Measurements from ENCODE around the gene TIMP3.
"Not testable (repeated sequence)": the region's sequence is repeated elsewhere in the genome, so short reads cannot be mapped to it uniquely, and the experiment has no call there.

TIMP3 gene

GRCh38 chr22:32801537-32802236, at the start of gene TIMP3:
TSS of gene TIMP3 (plus strand) at chr22:32801705. CDS start at chr22:32802002, 297 bp downstream.
- DNase-seq (ENCODE audit: low spot score in 2 of 2) (no peak), ATAC-seq (ENCODE audit: low read depth) (no peak)
- H3K36me3 Mint-ChIP-seq, result no peaks in the 10 kb centered on the region
- no peaks in the 10 kb centered on the region for H3K4me1 Mint-ChIP-seq
- H3K27ac Mint-ChIP-seq, result no peak within 1 kb of the TSS
- no peaks in the 10 kb centered on the region for H3K9me3 Mint-ChIP-seq
- H3K27me3 Mint-ChIP-seq, result peaks cover 25% of the 10 kb centered on the region
- peak within 1 kb of the TSS; percentile 14 for H3K4me3 Mint-ChIP-seq

GRCh38 chr22:32752326-32752725, 49.2 kb upstream of the TIMP3 start:
- ATAC-seq (ENCODE audit: low read depth) (no peak), DNase-seq (ENCODE audit: low spot score in 2 of 2) (no peak)
- H3K27me3 Mint-ChIP-seq, result peaks cover 6% of the 10 kb centered on the region
- no peaks in the 10 kb centered on the region for H3K4me1 Mint-ChIP-seq
- H3K27ac Mint-ChIP-seq, result no peak overlapping the region
- H3K4me3 Mint-ChIP-seq, result no peak overlapping the region
- H3K9me3 Mint-ChIP-seq, result no peaks in the 10 kb centered on the region
- H3K36me3 Mint-ChIP-seq, result no peaks in the 10 kb centered on the region

GRCh38 chr22:32752816-32753520, 48.5 kb upstream of the TIMP3 start:
- Mint-ChIP-seq H3K4me3 (no peak overlapping the region), H3K27me3 (peaks cover 6% of the 10 kb centered on the region), H3K27ac (no peak overlapping the region), H3K36me3 (no peaks in the 10 kb centered on the region), H3K4me1 (no peaks in the 10 kb centered on the region), H3K9me3 (no peaks in the 10 kb centered on the region)
- no peak for ATAC-seq (ENCODE audit: low read depth)
- DNase-seq (ENCODE audit: low spot score in 2 of 2), result no peak

- ATAC-seq (ENCODE audit: low read depth) (no peak), DNase-seq (ENCODE audit: low spot score in 2 of 2) (no peak)
- Mint-ChIP-seq H3K4me1 (no peaks in the 10 kb centered on the region), H3K27me3 (peaks cover 6% of the 10 kb centered on the region), H3K36me3 (no peaks in the 10 kb centered on the region), H3K4me3 (no peak overlapping the region), H3K27ac (no peak overlapping the region), H3K9me3 (no peaks in the 10 kb centered on the region)
Measured at GRCh38 chr22:32753591-32753990, 47.9 kb upstream of the TIMP3 start.

- H3K36me3 Mint-ChIP-seq, result no peaks in the 10 kb centered on the region
- ATAC-seq (ENCODE audit: low read depth), result no peak
- no peak for DNase-seq (ENCODE audit: low spot score in 2 of 2)
- no peak overlapping the region for H3K4me3 Mint-ChIP-seq
- H3K4me1 Mint-ChIP-seq, result no peaks in the 10 kb centered on the region
- H3K27ac Mint-ChIP-seq, result no peak overlapping the region
- H3K9me3 Mint-ChIP-seq, result no peaks in the 10 kb centered on the region
- peaks cover 6% of the 10 kb centered on the region for H3K27me3 Mint-ChIP-seq
Measured at GRCh38 chr22:32754413-32755041, 47.0 kb upstream of the TIMP3 start.

- ATAC-seq (ENCODE audit: low read depth); DNase-seq (ENCODE audit: low spot score in 2 of 2); H3K4me3 Mint-ChIP-seq; H3K4me1 Mint-ChIP-seq; H3K36me3 Mint-ChIP-seq; H3K27ac Mint-ChIP-seq; H3K9me3 Mint-ChIP-seq: not testable (repeated sequence)
- H3K27me3 Mint-ChIP-seq, result peaks cover 13% of the 10 kb centered on the region
Measured at GRCh38 chr22:32757086-32757762, 44.3 kb upstream of the TIMP3 start.

GRCh38 chr22:32758866-32759385, 42.6 kb upstream of the TIMP3 start:
- Mint-ChIP-seq H3K4me3 (no peak overlapping the region), H3K9me3 (no peaks in the 10 kb centered on the region), H3K27ac (no peak overlapping the region), H3K36me3 (no peaks in the 10 kb centered on the region), H3K27me3 (peaks cover 22% of the 10 kb centered on the region), H3K4me1 (no peaks in the 10 kb centered on the region)
- DNase-seq (ENCODE audit: low spot score in 2 of 2), result no peak
- no peak for ATAC-seq (ENCODE audit: low read depth)

GRCh38 chr22:32760396-32760795, 41.1 kb upstream of the TIMP3 start:
- Mint-ChIP-seq H3K27ac (no peak overlapping the region), H3K9me3 (no peaks in the 10 kb centered on the region), H3K4me3 (no peak overlapping the region), H3K4me1 (no peaks in the 10 kb centered on the region), H3K27me3 (peaks cover 23% of the 10 kb centered on the region), H3K36me3 (no peaks in the 10 kb centered on the region)
- ATAC-seq (ENCODE audit: low read depth) (no peak), DNase-seq (ENCODE audit: low spot score in 2 of 2) (no peak)

GRCh38 chr22:32760815-32761214, 40.7 kb upstream of the TIMP3 start:
- DNase-seq (ENCODE audit: low spot score in 2 of 2) (no peak), ATAC-seq (ENCODE audit: low read depth) (no peak)
- Mint-ChIP-seq H3K27me3 (peaks cover 24% of the 10 kb centered on the region), H3K9me3 (no peaks in the 10 kb centered on the region), H3K36me3 (no peaks in the 10 kb centered on the region), H3K4me3 (no peak overlapping the region), H3K4me1 (no peaks in the 10 kb centered on the region), H3K27ac (no peak overlapping the region)

GRCh38 chr22:32761251-32761903, 40.1 kb upstream of the TIMP3 start:
- H3K36me3 Mint-ChIP-seq, result no peaks in the 10 kb centered on the region
- ATAC-seq (ENCODE audit: low read depth), result no peak
- no peaks in the 10 kb centered on the region for H3K4me1 Mint-ChIP-seq
- H3K27me3 Mint-ChIP-seq, result peaks cover 24% of the 10 kb centered on the region
- no peak overlapping the region for H3K4me3 Mint-ChIP-seq
- no peaks in the 10 kb centered on the region for H3K9me3 Mint-ChIP-seq
- no peak overlapping the region for H3K27ac Mint-ChIP-seq
- DNase-seq (ENCODE audit: low spot score in 2 of 2), result no peak

- ATAC-seq (ENCODE audit: low read depth) (no peak), DNase-seq (ENCODE audit: low spot score in 2 of 2) (no peak)
- Mint-ChIP-seq H3K36me3 (no peaks in the 10 kb centered on the region), H3K4me1 (no peaks in the 10 kb centered on the region), H3K4me3 (no peak overlapping the region), H3K27me3 (peaks cover 24% of the 10 kb centered on the region), H3K27ac (no peak overlapping the region), H3K9me3 (no peaks in the 10 kb centered on the region)
Measured at GRCh38 chr22:32764330-32765131, 37.0 kb upstream of the TIMP3 start.

GRCh38 chr22:32765132-32765618, 36.3 kb upstream of the TIMP3 start:
- Mint-ChIP-seq H3K4me3 (no peak overlapping the region), H3K9me3 (no peaks in the 10 kb centered on the region), H3K4me1 (no peaks in the 10 kb centered on the region), H3K27me3 (peaks cover 24% of the 10 kb centered on the region), H3K36me3 (no peaks in the 10 kb centered on the region), H3K27ac (no peak overlapping the region)
- no peak for DNase-seq (ENCODE audit: low spot score in 2 of 2)
- no peak for ATAC-seq (ENCODE audit: low read depth)

- Mint-ChIP-seq H3K27ac (no peak overlapping the region), H3K4me3 (no peak overlapping the region), H3K9me3 (peaks cover 1% of the 10 kb centered on the region), H3K4me1 (no peaks in the 10 kb centered on the region), H3K36me3 (no peaks in the 10 kb centered on the region), H3K27me3 (peaks cover 5% of the 10 kb centered on the region)
- ATAC-seq (ENCODE audit: low read depth), result no peak
- no peak for DNase-seq (ENCODE audit: low spot score in 2 of 2)
Measured at GRCh38 chr22:32771756-32772155, 29.7 kb upstream of the TIMP3 start.
